Measurements from ENCODE around the gene AQP9.

- TF ChIP-seq EZH2 (IDR thresholded peaks at IDR 0.05; ENCODE audit: insufficient read depth, low read length) (no peak), CTCF (IDR thresholded peaks at IDR 0.05; ENCODE audit: insufficient read depth, low read depth, low read length) (no peak)
These were observed 9.0 kb downstream of the AQP9 start for GRCh38 chr15:58147171-58147611.
